PC-9 (cell line): ENCODE results near the gene CSNK1G2.
"Not testable (repeated sequence)": the region's sequence is repeated elsewhere in the genome, so short reads cannot be mapped to it uniquely, and the experiment has no call there.

Experiments
- EZH2 ChIP-seq: fragments of 200-600 bp; sonication (generic); IDR thresholded peaks from 2 replicates; pipeline ENCODE4 v1.8.0; 2017; ENCODE audit warnings: antibody characterized with exemption, low read depth
- TF ChIP-seq, protein P1 (sequence below): fragments of 200-600 bp; sonication (generic); conservative IDR thresholded peaks from 2 replicates; pipeline ENCODE4 v1.6.1; 2017; ENCODE audit warnings: mixed run types, antibody characterized with exemption, mild to moderate bottlenecking, moderate library complexity

DNA sequence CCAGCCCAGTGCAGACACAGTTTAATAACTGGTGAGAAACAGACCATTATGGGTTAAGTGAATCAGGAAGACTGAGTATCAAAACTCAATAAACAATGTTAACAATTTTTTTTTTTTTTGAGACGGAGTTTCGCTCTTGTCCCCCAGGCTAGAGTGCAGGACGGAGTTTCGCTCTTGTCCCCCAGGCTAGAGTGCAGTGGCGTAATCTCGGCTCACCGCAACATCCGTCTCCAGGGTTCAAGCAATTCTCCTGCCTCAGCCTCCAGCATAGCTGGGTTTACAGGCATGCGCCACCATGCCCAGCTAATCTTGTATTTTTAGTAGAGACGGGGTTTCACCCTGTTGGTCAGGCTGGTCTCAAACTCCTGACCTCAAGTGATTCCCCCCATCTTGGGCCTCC is 47.5 kb downstream of the CSNK1G2 start:
- TF ChIP-seq, protein P1, sequence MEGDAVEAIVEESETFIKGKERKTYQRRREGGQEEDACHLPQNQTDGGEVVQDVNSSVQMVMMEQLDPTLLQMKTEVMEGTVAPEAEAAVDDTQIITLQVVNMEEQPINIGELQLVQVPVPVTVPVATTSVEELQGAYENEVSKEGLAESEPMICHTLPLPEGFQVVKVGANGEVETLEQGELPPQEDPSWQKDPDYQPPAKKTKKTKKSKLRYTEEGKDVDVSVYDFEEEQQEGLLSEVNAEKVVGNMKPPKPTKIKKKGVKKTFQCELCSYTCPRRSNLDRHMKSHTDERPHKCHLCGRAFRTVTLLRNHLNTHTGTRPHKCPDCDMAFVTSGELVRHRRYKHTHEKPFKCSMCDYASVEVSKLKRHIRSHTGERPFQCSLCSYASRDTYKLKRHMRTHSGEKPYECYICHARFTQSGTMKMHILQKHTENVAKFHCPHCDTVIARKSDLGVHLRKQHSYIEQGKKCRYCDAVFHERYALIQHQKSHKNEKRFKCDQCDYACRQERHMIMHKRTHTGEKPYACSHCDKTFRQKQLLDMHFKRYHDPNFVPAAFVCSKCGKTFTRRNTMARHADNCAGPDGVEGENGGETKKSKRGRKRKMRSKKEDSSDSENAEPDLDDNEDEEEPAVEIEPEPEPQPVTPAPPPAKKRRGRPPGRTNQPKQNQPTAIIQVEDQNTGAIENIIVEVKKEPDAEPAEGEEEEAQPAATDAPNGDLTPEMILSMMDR = not testable (repeated sequence)
- TF ChIP-seq EZH2 = not testable (repeated sequence)
